B cell (primary cell): ENCODE measurements around the gene NRG2. TPM values are rescaled to one million over a fixed set of nuclear protein-coding genes. Genes with fewer than 3 reads are reported as not detected.

Source experiments
- ATAC-seq: fragments of 200-7000 bp; cut with Tn5 transposase; one replicate; pipeline ENCODE4 v1.10.0; 2021; ENCODE audit warnings: low read depth, mild to moderate bottlenecking, moderate number of reproducible peaks, moderate library complexity
- CTCF ChIA-PET: fragments of 350-600 bp; sonication (Branson Sonifier 250); formaldehyde crosslinking; loops from one replicate; lab custom pipeline; 2021; ENCODE audit warnings: antibody characterized with exemption, inconsistent platforms; lab: Charles Lee
- POLR2A ChIA-PET: fragments of 350-600 bp; sonication (Branson Sonifier 250); formaldehyde crosslinking; loops from one replicate; lab custom pipeline; 2021; ENCODE audit warnings: antibody characterized with exemption; lab: Charles Lee
- DNase-seq: peaks from one replicate; pipeline ENCODE4 v3.0.0; 2013
- H2AFZ ChIP-seq: 2 replicates; pipeline ENCODE4 v1.6.1; 2012; ENCODE audit warnings: mild to moderate bottlenecking, low read depth, low read length; ENCODE audit not compliant: insufficient read depth, poor library complexity, severe bottlenecking
- H3K27ac ChIP-seq, 2 donors: 1 replicate in 1 of 2; 2 replicates in 1 of 2; pipeline ENCODE4 v1.5.1; 2012 to 2013; ENCODE audit warnings: low read length in 2 of 2, mild to moderate bottlenecking in 2 of 2, moderate library complexity in 1 of 2
- H3K27me3 ChIP-seq, 4 experiments: fragments of 200-600 bp in 1 of 4; sonication (generic) in 1 of 4; replicated peaks in 1 of 4; 1 replicate in 2 of 4; 2 replicates in 2 of 4; pipeline versions ENCODE4 v1.6.1 to v1.7.0; 2013 to 2016; ENCODE audit warnings: low read length in 3 of 4, mild to moderate bottlenecking in 2 of 4, mixed read lengths in 1 of 4, moderate library complexity in 1 of 4; ENCODE audit not compliant: insufficient read depth in 4 of 4, control insufficient read depth in 3 of 4; ENCODE audit errors: control extremely low read depth in 1 of 4
- H3K36me3 ChIP-seq, 2 experiments: replicated peaks in 1 of 2; 1 replicate in 1 of 2; 2 replicates in 1 of 2; pipeline versions ENCODE4 v1.6.1 to v1.7.1; 2013; ENCODE audit warnings: low read length in 1 of 2; ENCODE audit not compliant: insufficient read depth in 2 of 2, control insufficient read depth in 1 of 2; ENCODE audit errors: control extremely low read depth in 1 of 2, extremely low read depth in 1 of 2
- H3K4me1 ChIP-seq, 2 donors: fragments of 200-600 bp in 1 of 2; sonication (generic) in 1 of 2; 1 replicate in 1 of 2; 2 replicates in 1 of 2; pipeline versions ENCODE4 v1.5.1 to v1.6.1; 2013 to 2017; ENCODE audit warnings: low read length in 2 of 2; ENCODE audit not compliant: control insufficient read depth in 2 of 2, insufficient read depth in 2 of 2
- H3K4me2 ChIP-seq: replicated peaks from 2 replicates; pipeline ENCODE3; 2012; ENCODE audit warnings: mild to moderate bottlenecking, low read depth, low read length; ENCODE audit not compliant: poor library complexity, severe bottlenecking
- H3K4me3 ChIP-seq, 5 experiments: fragments of 200-600 bp in 1 of 5; sonication (generic) in 1 of 5; 1 replicate in 3 of 5; 2 replicates in 2 of 5; pipeline versions ENCODE4 v1.5.1 to v1.7.0; 2011 to 2016; ENCODE audit warnings: low read length in 4 of 5, mild to moderate bottlenecking in 4 of 5, low read depth in 2 of 5, control low read depth in 1 of 5, moderate library complexity in 1 of 5; ENCODE audit not compliant: insufficient read depth in 1 of 5; ENCODE audit errors: control extremely low read depth in 1 of 5, extremely low read depth in 1 of 5
- H3K79me2 ChIP-seq: fragments of 200-600 bp; sonication (generic); one replicate; pipeline ENCODE4 v1.6.0; 2016; ENCODE audit warnings: low read length; ENCODE audit not compliant: control insufficient read depth, insufficient read depth
- H3K9ac ChIP-seq: fragments of 200-600 bp; sonication (generic); 2 replicates; pipeline ENCODE4 v1.6.1; 2017; ENCODE audit warnings: mild to moderate bottlenecking, low read length, moderate library complexity
- H3K9me3 ChIP-seq, 3 donors: one replicate each; pipeline versions ENCODE4 v1.6.1 to v1.7.1; 2013; ENCODE audit warnings: low read length in 2 of 3; ENCODE audit not compliant: control insufficient read depth in 2 of 3, insufficient read depth in 1 of 3; ENCODE audit errors: control extremely low read depth in 1 of 3
- H4K20me1 ChIP-seq: 2 replicates; pipeline ENCODE4 v1.6.0; 2012; ENCODE audit warnings: mild to moderate bottlenecking, low read length; ENCODE audit not compliant: insufficient read depth, control insufficient read depth, poor library complexity, severe bottlenecking
- H3K27ac Mint-ChIP-seq: one replicate; pipeline ENCODE4 v1.8.0; 2021; ENCODE audit warnings: mixed read lengths
- H3K27me3 Mint-ChIP-seq: one replicate; pipeline ENCODE4 v1.8.0; 2021; ENCODE audit warnings: mixed read lengths
- H3K4me1 Mint-ChIP-seq: one replicate; pipeline ENCODE4 v1.8.0; 2021; ENCODE audit warnings: mixed read lengths
- H3K4me3 Mint-ChIP-seq: one replicate; pipeline ENCODE4 v1.8.0; 2021; ENCODE audit warnings: mixed read lengths
- H3K9me3 Mint-ChIP-seq: one replicate; pipeline ENCODE4 v1.8.0; 2022; ENCODE audit warnings: mixed read lengths; ENCODE audit not compliant: insufficient read depth
- CTCF ChIP-seq: fragments of 200-600 bp; IDR thresholded peaks from one replicate; pipeline ENCODE4 v1.8.0; 2022; ENCODE audit warnings: antibody characterized with exemption, mild to moderate bottlenecking
- EZH2 ChIP-seq: IDR thresholded peaks from 2 replicates; pipeline ENCODE4 v1.6.1; 2012; ENCODE audit warnings: borderline replicate concordance, low read depth, mild to moderate bottlenecking, moderate library complexity, low read length; ENCODE audit not compliant: insufficient read depth, poor library complexity, severe bottlenecking
- WGBS: methylation state at CpG from one replicate; pipeline ENCODE4 v1.1.5; 2013; ENCODE audit warnings: missing lambda C conversion rate; ENCODE audit not compliant: insufficient coverage; 5-methylcytosine and 5-hydroxymethylcytosine counted together
- intact Hi-C: fragments of 100-400 bp; cut with micrococcal nuclease; formaldehyde crosslinking; loops from one replicate; pipeline ENCODE4 v1.10.0; 2022
- polyA plus RNA-seq: library from polyadenylated mRNA; depleted of rRNA; stranded (reverse); fragments of >200 nt; gene quantifications from 2 replicates; pipeline ENCODE4 v1.2.3, GENCODE V29; 2012
- total RNA-seq, 2 donors: library from RNA; stranded (reverse); fragments of 120-200 nt in 1 of 2; gene quantifications; 1 replicate in 1 of 2; 2 replicates in 1 of 2; pipeline versions ENCODE4 v1.2.3 to v1.2.4, GENCODE V29; 2013 to 2022

NRG2 gene
- total and polyA plus RNA-seq, 2 donors (not counting 1 experiment from before 2014, with no cell fraction given) = 0.13 to 0.15 TPM

GRCh38 chr5:139862803-139863202 lies 180.3 kb downstream of the NRG2 start:
- CTCF ChIA-PET = interaction anchor here (0.6 to 6.3 kb wide), 11 partner anchors 10 to 264 kb away, joined by 3 to 117 read pairs (median 5); no protein-coding TSS in a partner anchor
- no peak for DNase-seq

GRCh38 chr5:139862313-139862712 lies 180.8 kb downstream of the NRG2 start:
- intact Hi-C loops = no loop called here

More at GRCh38 chr5:139862803-139863202, 180.3 kb downstream of the NRG2 start:
- H3K36me3 ChIP-seq = no peaks in the 10 kb centered on the region
- no peaks in the 10 kb centered on the region for H3K79me2 ChIP-seq
- ATAC-seq = no peak
- POLR2A ChIA-PET = no interaction called here
- H3K4me1 ChIP-seq = peaks cover 0 to 3% of the 10 kb centered on the region in 2 donors
- H3K4me3 ChIP-seq = no peak overlapping the region
- Mint-ChIP-seq H3K27me3 (peaks cover 16% of the 10 kb centered on the region), H3K9me3 (no peaks in the 10 kb centered on the region), H3K27ac (no peak overlapping the region), H3K4me3 (no peak overlapping the region), H3K4me1 (peaks cover 7% of the 10 kb centered on the region)
- H3K9ac ChIP-seq = no peak overlapping the region
- WGBS = 73% methylated on average over 1 of the region's 2 CpGs
- no peak overlapping the region for H2AFZ ChIP-seq
- H3K4me2 ChIP-seq = no peak overlapping the region
- no peak overlapping the region for H3K27ac ChIP-seq
- no peaks in the 10 kb centered on the region for H3K9me3 ChIP-seq
- H4K20me1 ChIP-seq = no peaks in the 10 kb centered on the region
- TF ChIP-seq CTCF (no peak), EZH2 (no peak)
- H3K27me3 ChIP-seq = peaks cover 0 to 6% (median 1%) of the 10 kb centered on the region in 4 experiments
- intact Hi-C loops = no loop called here

More at GRCh38 chr5:139862313-139862712, 180.8 kb downstream of the NRG2 start:
- no peaks in the 10 kb centered on the region for H3K36me3 ChIP-seq
- no peaks in the 10 kb centered on the region for H3K9me3 ChIP-seq
- ChIA-PET CTCF (interaction anchor here (0.5 to 6.3 kb wide), 11 partner anchors 9 to 506 kb away, joined by 3 to 117 read pairs (median 7); no protein-coding TSS in a partner anchor), POLR2A (no interaction called here)
- WGBS = 79% methylated on average over 2 of the region's 2 CpGs
- no peak for TF ChIP-seq CTCF
- TF ChIP-seq EZH2 = no peak
- peaks cover 0 to 3% of the 10 kb centered on the region in 2 donors for H3K4me1 ChIP-seq
- H2AFZ ChIP-seq = no peak overlapping the region
- H3K9me3 Mint-ChIP-seq = no peaks in the 10 kb centered on the region
- peaks cover 13% of the 10 kb centered on the region for H3K27me3 Mint-ChIP-seq
- no peak overlapping the region for H3K4me3 ChIP-seq
- peaks cover 0 to 6% (median 1%) of the 10 kb centered on the region in 4 experiments for H3K27me3 ChIP-seq
- no peak for DNase-seq
- H3K27ac ChIP-seq = no peak overlapping the region
- no peak overlapping the region for H3K9ac ChIP-seq
- H3K4me1 Mint-ChIP-seq = peaks cover 7% of the 10 kb centered on the region
- no peak overlapping the region for H3K27ac Mint-ChIP-seq
- no peaks in the 10 kb centered on the region for H3K79me2 ChIP-seq
- no peak overlapping the region for H3K4me3 Mint-ChIP-seq
- H3K4me2 ChIP-seq = no peak overlapping the region
- no peak for ATAC-seq
- H4K20me1 ChIP-seq = no peaks in the 10 kb centered on the region
